ENCODE data around the gene CHMP1A. TPM values are rescaled to one million over a fixed set of nuclear protein-coding genes. Genes with fewer than 3 reads are reported as not detected.

Gene CHMP1A
- total RNA-seq, 1 donor from 2014 or later, result 37.3 TPM

DNA sequence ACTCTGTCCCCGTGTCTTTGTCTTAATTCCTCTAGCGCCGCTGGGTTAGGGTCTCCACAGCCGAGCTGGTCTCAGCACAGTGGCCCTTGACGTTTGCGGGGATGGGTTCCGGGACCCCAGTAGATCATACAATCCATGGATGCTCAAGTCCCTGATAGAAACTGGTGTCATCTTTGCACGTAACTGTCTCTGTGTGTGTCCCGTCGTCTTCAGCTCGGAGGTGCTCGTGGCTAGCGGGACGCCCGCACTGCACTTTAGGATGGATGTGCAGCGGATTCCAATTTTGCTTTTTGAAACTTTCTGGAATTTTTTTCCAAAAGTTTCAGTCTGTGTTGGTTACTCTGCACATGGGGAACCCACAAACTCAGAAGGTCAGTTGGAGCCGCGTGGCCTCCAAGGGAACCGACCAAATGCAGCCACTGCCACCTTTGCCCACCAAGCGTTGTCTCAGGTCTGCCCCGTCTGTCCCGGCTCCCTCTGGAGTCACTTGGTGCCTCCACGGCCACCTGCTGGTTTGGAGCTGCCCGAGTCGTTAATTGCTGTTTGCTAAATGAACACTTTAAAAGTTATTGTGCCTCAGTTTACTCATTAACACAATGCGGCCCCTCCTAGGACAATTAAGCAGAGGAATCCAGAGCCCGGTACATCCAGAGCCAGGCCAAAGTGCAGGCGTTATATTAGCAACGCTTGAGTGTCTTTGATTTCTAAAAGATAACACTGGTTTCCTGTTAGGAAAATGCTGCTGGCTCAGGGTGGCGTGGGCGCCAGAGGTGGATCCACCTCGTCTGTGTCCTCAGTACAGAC, 49.4 kb downstream of the CHMP1A start:
- Histone ChIP-seq H3K36me3 (no peaks in the 10 kb centered on the region), H3K9me3 (replicated peaks) (no peaks in the 10 kb centered on the region), H3K27ac (replicated peaks) (no peak overlapping the region), H3K4me3 (no peak overlapping the region), H3K27me3 (ENCODE audit: low read depth) (peaks cover 67% of the 10 kb centered on the region), H3K4me1 (no peaks in the 10 kb centered on the region)
- intact Hi-C loops (cut with micrococcal nuclease), result no loop called here
- DNase-seq, result no peak
- TF ChIP-seq, protein P1, sequence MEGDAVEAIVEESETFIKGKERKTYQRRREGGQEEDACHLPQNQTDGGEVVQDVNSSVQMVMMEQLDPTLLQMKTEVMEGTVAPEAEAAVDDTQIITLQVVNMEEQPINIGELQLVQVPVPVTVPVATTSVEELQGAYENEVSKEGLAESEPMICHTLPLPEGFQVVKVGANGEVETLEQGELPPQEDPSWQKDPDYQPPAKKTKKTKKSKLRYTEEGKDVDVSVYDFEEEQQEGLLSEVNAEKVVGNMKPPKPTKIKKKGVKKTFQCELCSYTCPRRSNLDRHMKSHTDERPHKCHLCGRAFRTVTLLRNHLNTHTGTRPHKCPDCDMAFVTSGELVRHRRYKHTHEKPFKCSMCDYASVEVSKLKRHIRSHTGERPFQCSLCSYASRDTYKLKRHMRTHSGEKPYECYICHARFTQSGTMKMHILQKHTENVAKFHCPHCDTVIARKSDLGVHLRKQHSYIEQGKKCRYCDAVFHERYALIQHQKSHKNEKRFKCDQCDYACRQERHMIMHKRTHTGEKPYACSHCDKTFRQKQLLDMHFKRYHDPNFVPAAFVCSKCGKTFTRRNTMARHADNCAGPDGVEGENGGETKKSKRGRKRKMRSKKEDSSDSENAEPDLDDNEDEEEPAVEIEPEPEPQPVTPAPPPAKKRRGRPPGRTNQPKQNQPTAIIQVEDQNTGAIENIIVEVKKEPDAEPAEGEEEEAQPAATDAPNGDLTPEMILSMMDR (IDR thresholded peaks at IDR 0.05; ENCODE audit: borderline replicate concordance), result no peak

DNA sequence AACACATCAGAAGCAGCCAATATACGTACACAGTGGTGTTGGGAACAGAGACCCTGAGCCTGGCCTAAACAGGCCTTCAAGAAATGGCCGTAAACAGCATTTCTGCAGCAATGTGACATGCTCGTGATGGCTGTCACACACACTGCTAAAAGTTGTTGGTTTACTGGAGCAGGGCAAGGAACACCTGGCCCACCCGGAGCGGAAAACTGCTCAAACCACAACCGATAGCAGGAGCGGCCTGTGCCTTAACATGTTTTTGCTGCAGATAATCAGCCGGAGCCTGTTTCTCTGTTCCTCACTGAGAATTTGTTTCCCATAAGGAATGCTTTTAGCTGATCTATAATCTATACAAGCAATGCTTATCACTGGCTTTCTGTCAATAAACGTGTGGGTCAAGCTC, 50.1 kb downstream of the CHMP1A start:
- TF ChIP-seq, protein P1 (IDR thresholded peaks at IDR 0.05; ENCODE audit: borderline replicate concordance), result no peak
- H3K27me3 ChIP-seq (ENCODE audit: low read depth), result peaks cover 67% of the 10 kb centered on the region
- intact Hi-C loops (cut with micrococcal nuclease), result no loop called here

DNA sequence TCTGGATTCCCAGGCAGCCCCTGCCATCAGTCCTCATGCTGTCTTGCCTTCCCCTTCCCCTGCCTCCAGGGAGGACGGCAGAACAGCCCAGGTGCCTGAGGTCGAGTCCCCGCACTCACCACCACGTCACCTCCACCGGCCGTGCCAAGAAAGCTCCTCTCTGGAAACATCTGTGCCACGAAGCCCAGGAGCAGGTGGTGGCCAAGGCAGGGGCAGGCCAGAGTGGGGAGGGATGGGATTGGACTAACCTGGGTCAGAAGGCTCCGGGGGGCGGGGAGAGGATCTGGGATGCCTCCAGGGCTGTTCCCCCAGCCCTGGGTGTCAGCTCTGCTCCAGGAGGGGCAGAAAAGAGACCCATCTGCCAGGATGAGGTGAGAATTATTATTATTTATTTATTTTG, 51.5 kb downstream of the CHMP1A start:
- DNase-seq, result no peak
- TF ChIP-seq, protein P1 (IDR thresholded peaks at IDR 0.05; ENCODE audit: borderline replicate concordance), result no peak
- Histone ChIP-seq H3K9me3 (replicated peaks) (no peaks in the 10 kb centered on the region), H3K4me3 (no peak overlapping the region), H3K4me1 (peaks cover 9% of the 10 kb centered on the region), H3K27ac (replicated peaks) (no peak overlapping the region), H3K36me3 (no peaks in the 10 kb centered on the region), H3K27me3 (ENCODE audit: low read depth) (peaks cover 61% of the 10 kb centered on the region)
- intact Hi-C loops (cut with micrococcal nuclease), result no loop called here

More for the DNA sequence above, 50.1 kb downstream of the CHMP1A start:
- Histone ChIP-seq H3K36me3 (no peaks in the 10 kb centered on the region), H3K9me3 (replicated peaks) (no peaks in the 10 kb centered on the region), H3K4me3 (no peak overlapping the region), H3K27ac (replicated peaks) (no peak overlapping the region), H3K4me1 (peaks cover 5% of the 10 kb centered on the region)
- DNase-seq, result no peak

DNA sequence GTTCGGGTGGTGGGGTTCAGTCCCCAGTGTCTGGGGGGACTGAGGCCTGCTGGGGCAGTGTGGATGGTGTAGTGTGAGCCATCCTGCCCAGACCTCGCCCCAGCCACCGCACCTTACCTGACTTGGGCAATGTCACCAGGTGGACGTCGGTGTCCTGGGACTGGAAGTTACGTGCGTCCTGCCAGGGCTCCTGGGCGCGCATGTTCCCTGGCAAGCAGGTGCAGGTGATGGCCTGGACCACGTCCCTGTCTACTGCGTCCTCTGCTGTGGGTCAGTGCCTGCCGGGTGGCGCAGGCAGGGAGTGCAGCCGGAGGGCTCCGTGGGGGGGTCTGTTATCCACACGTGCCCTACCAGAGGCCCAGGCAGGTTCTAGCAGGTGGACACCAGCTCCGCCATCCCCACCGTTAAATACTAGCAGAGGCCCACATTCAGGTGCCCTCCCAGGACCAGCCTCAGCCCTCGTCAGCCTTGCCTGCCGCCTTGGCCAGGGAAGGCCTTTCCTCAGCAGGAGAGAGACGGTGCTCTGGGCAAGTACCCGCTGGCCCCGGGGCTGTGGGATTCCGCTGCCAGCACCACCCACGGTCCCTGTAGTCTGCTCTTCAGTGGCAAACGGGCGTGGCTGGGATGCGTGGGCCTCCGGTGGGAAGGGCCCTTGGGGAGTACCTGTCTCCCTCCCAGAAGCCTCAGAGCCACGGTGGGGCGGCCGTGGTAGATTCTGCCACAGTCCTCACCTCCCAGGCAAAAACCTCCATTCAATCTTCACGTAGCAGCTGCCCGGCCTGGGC, 52.1 kb downstream of the CHMP1A start:
- H3K36me3 ChIP-seq, result no peaks in the 10 kb centered on the region
- TF ChIP-seq, protein P1 (IDR thresholded peaks at IDR 0.05; ENCODE audit: borderline replicate concordance), result no peak
- DNase-seq, result no peak
- H3K4me1 ChIP-seq, result peaks cover 9% of the 10 kb centered on the region
- H3K27ac ChIP-seq (replicated peaks), result no peak overlapping the region
- H3K4me3 ChIP-seq, result no peak overlapping the region
- intact Hi-C loops (cut with micrococcal nuclease), result no loop called here
- peaks cover 61% of the 10 kb centered on the region for H3K27me3 ChIP-seq (ENCODE audit: low read depth)
- no peaks in the 10 kb centered on the region for H3K9me3 ChIP-seq (replicated peaks)

DNA sequence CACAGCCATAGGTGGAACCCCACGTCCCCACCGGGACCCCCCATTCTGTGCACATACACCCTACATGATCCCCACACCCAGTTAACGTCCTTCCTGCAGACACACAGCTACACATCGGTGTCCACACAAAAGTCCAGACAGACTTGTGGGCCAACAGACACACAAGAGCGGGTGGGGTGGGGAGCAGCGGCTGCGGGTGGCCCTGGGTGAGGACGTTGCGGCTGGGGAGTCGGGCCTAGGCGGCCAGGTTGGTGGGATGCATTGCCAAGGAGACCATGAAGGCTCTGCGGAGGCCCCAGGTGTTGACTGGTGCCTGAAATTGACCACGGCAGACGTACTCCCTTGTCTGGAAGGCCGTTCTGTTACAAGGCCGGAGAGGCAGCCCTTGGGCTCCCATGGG, 52.7 kb downstream of the CHMP1A start:
- Histone ChIP-seq H3K4me3 (no peak overlapping the region), H3K36me3 (no peaks in the 10 kb centered on the region), H3K4me1 (peaks cover 9% of the 10 kb centered on the region), H3K27me3 (ENCODE audit: low read depth) (peaks cover 61% of the 10 kb centered on the region), H3K9me3 (replicated peaks) (no peaks in the 10 kb centered on the region), H3K27ac (replicated peaks) (no peak overlapping the region)
- TF ChIP-seq, protein P1 (IDR thresholded peaks at IDR 0.05; ENCODE audit: borderline replicate concordance), result no peak
- intact Hi-C loops (cut with micrococcal nuclease), result no loop called here
- DNase-seq, result no peak

Measured in left ventricle myocardium inferior (tissue), 1 donor.